Measurements from ENCODE around the gene ZNF341. TPM values are rescaled to one million over a fixed set of nuclear protein-coding genes. Genes with fewer than 3 reads are reported as not detected.

The ZNF341 gene
- total and polyA plus RNA-seq, 2 of the 8 experiments (the other 6 are each of a cell fraction or from before 2014, with no cell fraction given), result 5.8 to 6.4 TPM

- Histone ChIP-seq H3K14ac (ENCODE audit: insufficient read length) (no peak overlapping the region), H3K79me1 (ENCODE audit: low read depth, low read length) (no peaks in the 10 kb centered on the region), H3K4ac (replicated peaks; ENCODE audit: insufficient read length, low read depth, low read length) (no peak overlapping the region), H2BK20ac (ENCODE audit: low read length) (no peak overlapping the region), H4K91ac (replicated peaks; ENCODE audit: insufficient read length, low read length) (no peak overlapping the region), H2BK12ac (ENCODE audit: low read depth, low read length) (no peak overlapping the region), H3K4me3 (ENCODE audit: extremely low read depth in 1 of 4, insufficient read depth in 2 of 4, low read depth in 3 of 4, low read length in 4 of 4) (no peak overlapping the region), H2BK5ac (ENCODE audit: low read depth, low read length) (no peak overlapping the region), H2AFZ (ENCODE audit: low read length) (no peak overlapping the region), H3K4me1 (replicated peaks in 1 of 4; ENCODE audit: control insufficient read depth in 3 of 4, insufficient read depth in 4 of 4, low read length in 3 of 4) (peaks cover 0 to 3% (median 1%) of the 10 kb centered on the region in 4 experiments; a peak in 3 of 7 replicates), H3K9ac (replicated peaks in 1 of 4; ENCODE audit: extremely low read depth in 1 of 4, low read depth in 3 of 4, low read length in 3 of 4) (no peak overlapping the region), H4K20me1 (replicated peaks in 1 of 2; ENCODE audit: control insufficient read depth in 1 of 2, insufficient read depth in 2 of 2, low read length in 2 of 2) (no peaks in the 10 kb centered on the region), H3K18ac (ENCODE audit: extremely low read depth, low read length) (no peak overlapping the region), H4K5ac (ENCODE audit: insufficient read length, low read depth, low read length) (no peak overlapping the region), H3K56ac (replicated peaks; ENCODE audit: insufficient read length, low read depth, low read length) (no peak overlapping the region), H3K9me3 (ENCODE audit: insufficient read depth in 2 of 2, low read depth in 1 of 2, low read length in 1 of 2) (no peaks in the 10 kb centered on the region), H2BK120ac (replicated peaks; ENCODE audit: low read depth, low read length) (no peak overlapping the region), H3K23ac (ENCODE audit: insufficient read length) (no peak overlapping the region), H3K27ac (ENCODE audit: low read depth, low read length) (no peak overlapping the region), H2BK15ac (ENCODE audit: low read length) (no peak overlapping the region), H3K36me3 (ENCODE audit: control insufficient read depth in 2 of 4, insufficient read depth in 4 of 4, low read length in 3 of 4) (no peaks in the 10 kb centered on the region), H3K27me3 (replicated peaks in 1 of 4; ENCODE audit: control insufficient read depth in 3 of 4, extremely low read depth in 1 of 4, insufficient read depth in 3 of 4, low read length in 3 of 4) (no peaks in the 10 kb centered on the region), H2AK5ac (ENCODE audit: low read depth, low read length) (no peak overlapping the region), H3K79me2 (ENCODE audit: control insufficient read depth in 1 of 2, insufficient read depth in 2 of 2, low read length in 2 of 2) (no peaks in the 10 kb centered on the region), H3K4me2 (ENCODE audit: insufficient read depth in 1 of 2, low read depth in 2 of 2, low read length in 2 of 2) (no peak overlapping the region), H4K8ac (ENCODE audit: extremely low read depth, insufficient read depth, low read length) (no peak overlapping the region), H3K23me2 (ENCODE audit: low read depth, low read length) (no peaks in the 10 kb centered on the region)
- WGBS, 2 experiments (ENCODE audit: extremely low coverage in 1 of 2, insufficient coverage in 1 of 2, insufficient read length in 1 of 2, insufficient replicate concordance in 2 of 2, low coverage in 1 of 2, low lambda C conversion rate in 2 of 2, missing lambda C conversion rate in 1 of 2), result 85% methylated on average over 5 of the region's 5 CpGs; no CpG with 5 or more reads in 1 of the 2 experiments
- ChIA-PET POLR2A (ENCODE audit: partially characterized antibody) (interaction anchor here (0.9 to 1.2 kb wide), 2 partner anchors 9 to 23 kb away, joined by 4 read pairs; no protein-coding TSS in a partner anchor), CTCF (ENCODE audit: partially characterized antibody) (interaction anchor here (1.1 kb wide), 1 partner anchor 9 kb away, joined by 4 read pairs; no protein-coding TSS in a partner anchor)
- FAIRE-seq (no peak), DNase-seq (ENCODE audit: low read depth in 1 of 2, low spot score in 2 of 2) (no peak)
- no peak for TF ChIP-seq SIX5 (IDR thresholded peaks at IDR 0.05; ENCODE audit: low read depth, low read length)
- TF ChIP-seq RFX5 (IDR thresholded peaks at IDR 0.05; ENCODE audit: borderline replicate concordance, low read depth, low read length), result no peak
- no peak for TF ChIP-seq TAF7 (optimal IDR thresholded peaks at IDR 0.05; ENCODE audit: borderline replicate concordance, low read depth, low read length)
- no peak for TF ChIP-seq CHD1 (IDR thresholded peaks at IDR 0.05; ENCODE audit: low read depth, low read length)
- TF ChIP-seq POLR2A (IDR thresholded peaks at IDR 0.05; ENCODE audit: control extremely low read depth in 1 of 2, low read depth in 2 of 2, low read length in 2 of 2), result no peak
- no peak for TF ChIP-seq CTCF (IDR thresholded peaks at IDR 0.05; ENCODE audit: control extremely low read depth in 1 of 3, insufficient read depth in 1 of 3, low read depth in 1 of 3, low read length in 3 of 3)
- TF ChIP-seq BACH1 (IDR thresholded peaks at IDR 0.05; ENCODE audit: low read length), result no peak
- no peak for TF ChIP-seq KDM1A (IDR thresholded peaks at IDR 0.05; ENCODE audit: borderline replicate concordance, low read length)
- no peak for TF ChIP-seq KDM4A (IDR thresholded peaks at IDR 0.05; ENCODE audit: low read depth, low read length, severe bottlenecking)
- no peak for TF ChIP-seq ZNF274 (IDR thresholded peaks at IDR 0.05; ENCODE audit: borderline replicate concordance, extremely low read depth, low read length)
- TF ChIP-seq CHD2 (IDR thresholded peaks at IDR 0.05; ENCODE audit: low read length), result no peak
- no peak for TF ChIP-seq MAFK (IDR thresholded peaks at IDR 0.05; ENCODE audit: low read depth, low read length)
- TF ChIP-seq JUND (IDR thresholded peaks at IDR 0.05; ENCODE audit: low read length), result no peak
These were observed 51.5 kb downstream of the ZNF341 start for GRCh38 chr20:33783256-33783655.

Measured in H1 (cell line).